ENCODE results near the gene GPR151. TPM values are rescaled to one million over a fixed set of nuclear protein-coding genes. Genes with fewer than 3 reads are reported as not detected.

The GPR151 gene
- total and polyA plus RNA-seq, 2 of the 4 experiments (the other 2 are of a cell fraction): not detected

- H3K36me3 ChIP-seq (ENCODE audit: control insufficient read depth, insufficient read depth, low read length): peaks cover 6% of the 10 kb centered on the region
- no peaks in the 10 kb centered on the region for H3K27me3 ChIP-seq (ENCODE audit: control insufficient read depth, insufficient read depth, low read length)
- no peak overlapping the region for H3K4me3 ChIP-seq (ENCODE audit: insufficient read depth, low read depth, low read length)
- dilution Hi-C loops (cut with HindIII; ENCODE audit: low sequenced_read_pairs, unreplicated experiment) (no loop called here), intact Hi-C loops (cut with micrococcal nuclease) (no loop called here), in situ Hi-C loops (cut with MboI; ENCODE audit: low sequenced_read_pairs) (no loop called here)
- no peak overlapping the region for H2BK5ac ChIP-seq (ENCODE audit: low read depth, low read length, poor library complexity, severe bottlenecking)
- H2AK9ac ChIP-seq (replicated peaks; ENCODE audit: low read depth, low read length, poor library complexity): no peak overlapping the region
- H2BK120ac ChIP-seq (ENCODE audit: low read depth, low read length): no peak overlapping the region
- DNase-seq (no peak), ATAC-seq (ENCODE audit: low read depth) (no peak)
- CTCF ChIA-PET: no interaction called here
- H4K8ac ChIP-seq (ENCODE audit: low read depth in 2 of 2, low read length in 2 of 2): no peak overlapping the region
- H3K9me3 ChIP-seq (ENCODE audit: control insufficient read depth, insufficient read depth, low read length): no peaks in the 10 kb centered on the region
- no TSS peak for BruUV-seq (replicated peaks)
- H3K4ac ChIP-seq (ENCODE audit: low read depth, low read length): no peak overlapping the region
- WGBS, 2 experiments (ENCODE audit: extremely low coverage in 2 of 2, insufficient read length in 1 of 2): no CpG with 5 or more reads among the region's 2 CpGs
- H2AK5ac ChIP-seq (ENCODE audit: low read depth, low read length): no peak overlapping the region
- no peak overlapping the region for H3K23ac ChIP-seq (ENCODE audit: low read depth, low read length)
- POLR2A ChIA-PET (ENCODE audit: unreplicated experiment): no interaction called here
- H4K5ac ChIP-seq (ENCODE audit: low read depth, low read length): no peak overlapping the region
- TF ChIP-seq ELK1 (IDR thresholded peaks at IDR 0.05; ENCODE audit: borderline replicate concordance, low read depth, low read length): no peak
- no peak for TF ChIP-seq CEBPB (IDR thresholded peaks at IDR 0.05; ENCODE audit: low read depth, low read length)
- no peak overlapping the region for H2AFZ ChIP-seq (replicated peaks; ENCODE audit: low read length, poor library complexity)
- no peak overlapping the region for H3K56ac ChIP-seq (ENCODE audit: extremely low read depth, insufficient read depth, low read length)
- no peak overlapping the region for H3K14ac ChIP-seq (replicated peaks; ENCODE audit: low read depth, low read length)
- no peak overlapping the region for H3K4me2 ChIP-seq (ENCODE audit: low read depth, low read length)
- no peaks in the 10 kb centered on the region; the same call in 1 of the 2 replicates for H3K9me1 ChIP-seq (ENCODE audit: insufficient read depth, low read length)
- H3K27ac ChIP-seq (ENCODE audit: insufficient read depth, low read length): no peak overlapping the region
- H2BK15ac ChIP-seq (ENCODE audit: low read depth, low read length): no peak overlapping the region
- no peak overlapping the region for H2BK20ac ChIP-seq (ENCODE audit: low read depth, low read length)
- no peaks in the 10 kb centered on the region for H3K79me1 ChIP-seq (ENCODE audit: low read depth in 1 of 2, low read length in 2 of 2)
- H3K18ac ChIP-seq (ENCODE audit: low read depth, low read length): no peak overlapping the region
- no peaks in the 10 kb centered on the region for H4K20me1 ChIP-seq (ENCODE audit: insufficient read depth, low read length)
- no peak overlapping the region for H3K9ac ChIP-seq (ENCODE audit: low read depth, low read length)
- no peaks in the 10 kb centered on the region for H3K4me1 ChIP-seq (ENCODE audit: control insufficient read depth, insufficient read depth, low read length)
- H4K91ac ChIP-seq (ENCODE audit: insufficient read depth, low read depth, low read length): no peak overlapping the region
These were observed 2.5 kb downstream of the GPR151 start for GRCh38 chr5:146513462-146513861.
